Measurements from ENCODE around the gene C2CD4B.

DNA sequence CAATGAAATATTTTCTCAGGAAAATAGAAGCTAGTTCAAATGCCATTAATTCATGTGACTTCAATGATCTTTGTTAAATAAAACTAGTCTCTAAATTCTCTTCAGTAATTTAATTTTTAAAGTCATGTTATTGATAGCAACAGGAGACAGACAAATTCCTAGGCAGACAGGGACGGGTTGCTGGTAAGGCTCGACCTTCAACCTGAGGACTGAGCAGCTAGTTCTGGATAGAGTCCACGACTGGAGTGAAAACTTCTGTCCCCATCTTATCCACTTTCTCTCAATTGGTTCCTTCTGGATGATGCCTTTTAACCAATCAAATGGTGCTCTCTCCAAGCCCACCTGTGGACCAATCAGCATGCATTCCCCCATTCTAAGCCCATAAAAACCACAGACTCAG lies 43.8 kb upstream of the C2CD4B start:
- TF ChIP-seq BCL11A (tag by site-specific recombination; IDR thresholded peaks at IDR 0.05; ENCODE audit: low read depth) = no peak
- TF ChIP-seq SP2 (tag by site-specific recombination; IDR thresholded peaks at IDR 0.05) = no peak
- TF ChIP-seq, protein P1, sequence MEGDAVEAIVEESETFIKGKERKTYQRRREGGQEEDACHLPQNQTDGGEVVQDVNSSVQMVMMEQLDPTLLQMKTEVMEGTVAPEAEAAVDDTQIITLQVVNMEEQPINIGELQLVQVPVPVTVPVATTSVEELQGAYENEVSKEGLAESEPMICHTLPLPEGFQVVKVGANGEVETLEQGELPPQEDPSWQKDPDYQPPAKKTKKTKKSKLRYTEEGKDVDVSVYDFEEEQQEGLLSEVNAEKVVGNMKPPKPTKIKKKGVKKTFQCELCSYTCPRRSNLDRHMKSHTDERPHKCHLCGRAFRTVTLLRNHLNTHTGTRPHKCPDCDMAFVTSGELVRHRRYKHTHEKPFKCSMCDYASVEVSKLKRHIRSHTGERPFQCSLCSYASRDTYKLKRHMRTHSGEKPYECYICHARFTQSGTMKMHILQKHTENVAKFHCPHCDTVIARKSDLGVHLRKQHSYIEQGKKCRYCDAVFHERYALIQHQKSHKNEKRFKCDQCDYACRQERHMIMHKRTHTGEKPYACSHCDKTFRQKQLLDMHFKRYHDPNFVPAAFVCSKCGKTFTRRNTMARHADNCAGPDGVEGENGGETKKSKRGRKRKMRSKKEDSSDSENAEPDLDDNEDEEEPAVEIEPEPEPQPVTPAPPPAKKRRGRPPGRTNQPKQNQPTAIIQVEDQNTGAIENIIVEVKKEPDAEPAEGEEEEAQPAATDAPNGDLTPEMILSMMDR (tag by site-specific recombination; IDR thresholded peaks at IDR 0.05) = no peak
- TF ChIP-seq ZNF777 (tag by site-specific recombination; IDR thresholded peaks at IDR 0.05; ENCODE audit: borderline replicate concordance) = no peak
- TF ChIP-seq YY1 (tag by site-specific recombination; IDR thresholded peaks at IDR 0.05) = no peak

Measured in HEK293 (cell line).